HG03159 (cell line): ENCODE data around the gene SHROOM3.

Experiments used
- ATAC-seq: cut with Tn5 transposase; IDR thresholded peaks from one replicate; pipeline ENCODE4 v1.9.1; 2021; ENCODE audit warnings: mild to moderate bottlenecking, moderate library complexity; ENCODE audit not compliant: unreplicated experiment

Gene SHROOM3

GRCh38 chr4:76649086-76649485 is 214.1 kb downstream of the SHROOM3 start:
- ATAC-seq: no peak

- ATAC-seq: no peak
Observed at GRCh38 chr4:76651616-76652015, 216.6 kb downstream of the SHROOM3 start.

- ATAC-seq: no peak
Observed at GRCh38 chr4:76652389-76652788, 217.4 kb downstream of the SHROOM3 start.

- no peak for ATAC-seq
Observed at GRCh38 chr4:76654084-76654483, 219.1 kb downstream of the SHROOM3 start.

GRCh38 chr4:76654791-76655190 is 219.8 kb downstream of the SHROOM3 start:
- no peak for ATAC-seq

GRCh38 chr4:76655566-76656479 is 220.8 kb downstream of the SHROOM3 start:
- ATAC-seq: no peak

GRCh38 chr4:76657443-76657842 is 222.4 kb downstream of the SHROOM3 start:
- no peak for ATAC-seq

- peak; percentile 64 for ATAC-seq
Observed at GRCh38 chr4:76658231-76659102, 223.4 kb downstream of the SHROOM3 start.

- no peak for ATAC-seq
Observed at GRCh38 chr4:76659103-76659490, 224.1 kb downstream of the SHROOM3 start.

- no peak for ATAC-seq
Observed at GRCh38 chr4:76663824-76664223, 228.8 kb downstream of the SHROOM3 start.

- no peak for ATAC-seq
Observed at GRCh38 chr4:76665153-76665552, 230.1 kb downstream of the SHROOM3 start.

- no peak for ATAC-seq
Observed at GRCh38 chr4:76665721-76666120, 230.7 kb downstream of the SHROOM3 start.

GRCh38 chr4:76666944-76667532 is 232.0 kb downstream of the SHROOM3 start:
- ATAC-seq: peak; percentile 68

- no peak for ATAC-seq
Observed at GRCh38 chr4:76670631-76671030, 235.6 kb downstream of the SHROOM3 start.

- ATAC-seq: no peak
Observed at GRCh38 chr4:76673362-76673761, 238.3 kb downstream of the SHROOM3 start.

- ATAC-seq: no peak
Observed at GRCh38 chr4:76674983-76675382, 240.0 kb downstream of the SHROOM3 start.

GRCh38 chr4:76677571-76678326 is 242.7 kb downstream of the SHROOM3 start:
- no peak for ATAC-seq

GRCh38 chr4:76679691-76680090 is 244.7 kb downstream of the SHROOM3 start:
- ATAC-seq: no peak

GRCh38 chr4:76680952-76681351 is 245.9 kb downstream of the SHROOM3 start:
- ATAC-seq: peak; percentile 67

GRCh38 chr4:76681996-76682395 is 247.0 kb downstream of the SHROOM3 start:
- ATAC-seq: no peak

GRCh38 chr4:76683144-76683543 is 248.1 kb downstream of the SHROOM3 start:
- no peak for ATAC-seq
